OCI-LY1 (cell line): Measurements from ENCODE around the gene FOXF1.

Source experiments
- H2AFZ ChIP-seq: fragments of 200-600 bp; sonication (generic), shearing (Covaris generic); 2 replicates; pipeline ENCODE4 v1.6.0; 2014; ENCODE audit warnings: antibody characterized with exemption, mild to moderate bottlenecking, low read length
- H3F3A ChIP-seq: fragments of 200-600 bp; sonication (generic), shearing (Covaris generic); 2 replicates; pipeline ENCODE4 v1.6.0; 2014; ENCODE audit warnings: mild to moderate bottlenecking, antibody characterized with exemption, low read length, moderate library complexity; ENCODE audit not compliant: insufficient read depth
- H3K27ac ChIP-seq: fragments of 200-600 bp; sonication (generic); 2 replicates; pipeline ENCODE4 v1.5.1; 2014; ENCODE audit warnings: low read length, mixed run types, mild to moderate bottlenecking, low read depth; ENCODE audit not compliant: poor library complexity, severe bottlenecking
- H3K27me3 ChIP-seq: fragments of 200-600 bp; sonication (generic); 2 replicates; pipeline ENCODE4 v1.6.0; 2014; ENCODE audit warnings: antibody characterized with exemption, mild to moderate bottlenecking, low read length, moderate library complexity; ENCODE audit not compliant: insufficient read depth
- H3K36me3 ChIP-seq: fragments of 200-600 bp; sonication (generic); 2 replicates; pipeline ENCODE4 v1.6.1; 2014; ENCODE audit warnings: mild to moderate bottlenecking, antibody characterized with exemption, low read length, moderate library complexity, mixed read lengths; ENCODE audit not compliant: insufficient read depth
- H3K4me1 ChIP-seq: fragments of 200-600 bp; sonication (generic); 2 replicates; pipeline ENCODE4 v1.5.1; 2014; ENCODE audit warnings: mild to moderate bottlenecking, low read length, moderate library complexity; ENCODE audit not compliant: insufficient read depth, severe bottlenecking
- H3K4me2 ChIP-seq: fragments of 200-600 bp; sonication (generic), shearing (Covaris generic); 2 replicates; pipeline ENCODE4 v1.6.1; 2014; ENCODE audit warnings: low read length
- H3K4me3 ChIP-seq: fragments of 200-600 bp; sonication (generic); 2 replicates; pipeline ENCODE4 v1.5.1; 2014; ENCODE audit warnings: low read length, low read depth, mild to moderate bottlenecking, mixed read lengths; ENCODE audit not compliant: poor library complexity, severe bottlenecking
- H3K79me2 ChIP-seq: fragments of 200-600 bp; shearing (Covaris generic); 2 replicates; pipeline ENCODE4 v1.6.1; 2016; ENCODE audit warnings: mixed run types, low read length, mixed read lengths; ENCODE audit not compliant: insufficient read depth
- H3K9ac ChIP-seq: fragments of 200-600 bp; sonication (generic), shearing (Covaris generic); 2 replicates; pipeline ENCODE4 v1.6.1; 2014; ENCODE audit warnings: mild to moderate bottlenecking, low read length, mixed read lengths
- H3K9me2 ChIP-seq: fragments of 200-600 bp; sonication (generic), shearing (Covaris generic); 2 replicates; pipeline ENCODE4 v1.6.1; 2014; ENCODE audit warnings: low read depth, mild to moderate bottlenecking, low read length, mixed read lengths
- H3K9me3 ChIP-seq: fragments of 200-600 bp; shearing (Covaris generic); 2 replicates; pipeline ENCODE4 v1.6.1; 2014; ENCODE audit warnings: low read length, mixed read lengths
- H4K20me1 ChIP-seq: fragments of 200-600 bp; sonication (generic), shearing (Covaris generic); 2 replicates; pipeline ENCODE4 v1.6.0; 2016; ENCODE audit warnings: mild to moderate bottlenecking, low read length; ENCODE audit not compliant: insufficient read depth
- EZH2 ChIP-seq: fragments of 200-600 bp; sonication (generic), shearing (Covaris generic); IDR thresholded peaks from 2 replicates; pipeline ENCODE4 v1.8.0; 2017; ENCODE audit warnings: borderline replicate concordance, mixed run types, mild to moderate bottlenecking, antibody characterized with exemption, low read length, moderate library complexity, mixed read lengths
- TF ChIP-seq, protein P1 (sequence below): fragments of 200-600 bp; sonication (generic), shearing (Covaris generic); IDR thresholded peaks from 2 replicates; pipeline ENCODE4 v1.5.1; 2017; ENCODE audit warnings: mild to moderate bottlenecking, antibody characterized with exemption, low read length, moderate library complexity, mixed read lengths

The FOXF1 gene

DNA sequence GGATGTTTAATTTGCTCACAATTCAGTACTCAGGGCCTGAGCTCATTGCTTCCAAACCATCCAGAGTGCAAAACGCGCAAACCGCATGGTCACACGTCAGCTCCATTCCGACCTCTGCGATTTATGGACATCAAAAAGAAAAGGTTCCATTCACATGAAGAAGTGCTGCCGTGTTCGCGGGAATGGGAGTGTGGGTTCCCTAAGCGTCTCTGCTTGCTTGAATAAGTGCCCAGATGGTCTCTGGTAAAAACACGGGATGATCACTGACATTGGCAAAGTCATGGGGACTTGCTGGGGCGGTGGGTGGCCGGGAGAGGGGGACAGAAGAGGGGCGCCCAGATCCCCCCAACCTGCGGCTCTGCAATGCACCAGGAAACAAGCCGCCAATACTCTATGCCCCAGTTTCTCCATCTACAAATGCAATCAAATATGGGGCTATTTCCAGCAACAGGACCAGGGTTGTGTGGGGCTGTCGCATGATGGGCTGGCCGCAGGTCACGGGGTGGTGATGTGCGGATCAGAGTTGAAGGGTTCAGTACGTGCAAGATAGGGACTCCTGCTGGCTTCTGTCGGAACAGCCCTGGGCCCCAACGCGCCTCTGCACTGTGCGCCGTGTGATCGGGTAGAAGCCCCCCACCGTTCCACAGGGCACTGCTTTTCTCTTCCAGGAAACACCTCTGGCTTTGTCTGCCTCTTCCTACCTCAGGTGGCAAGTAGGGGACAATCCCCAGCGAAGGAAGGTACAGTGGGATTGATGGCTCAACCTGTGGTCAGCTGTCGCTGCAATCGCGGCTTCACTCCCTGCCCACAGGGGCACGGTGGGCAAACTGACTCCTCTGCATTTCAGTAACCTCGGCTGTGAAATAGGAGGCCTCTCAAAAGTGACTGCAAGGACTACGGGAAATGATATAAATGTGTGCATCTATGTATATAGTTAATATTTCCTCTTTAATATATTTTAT is 11.2 kb downstream of the FOXF1 start:
- H3K9me3 ChIP-seq, result no peaks in the 10 kb centered on the region
- H3K27ac ChIP-seq, result no peak overlapping the region
- no peak overlapping the region for H3K4me3 ChIP-seq
- TF ChIP-seq, protein P1, sequence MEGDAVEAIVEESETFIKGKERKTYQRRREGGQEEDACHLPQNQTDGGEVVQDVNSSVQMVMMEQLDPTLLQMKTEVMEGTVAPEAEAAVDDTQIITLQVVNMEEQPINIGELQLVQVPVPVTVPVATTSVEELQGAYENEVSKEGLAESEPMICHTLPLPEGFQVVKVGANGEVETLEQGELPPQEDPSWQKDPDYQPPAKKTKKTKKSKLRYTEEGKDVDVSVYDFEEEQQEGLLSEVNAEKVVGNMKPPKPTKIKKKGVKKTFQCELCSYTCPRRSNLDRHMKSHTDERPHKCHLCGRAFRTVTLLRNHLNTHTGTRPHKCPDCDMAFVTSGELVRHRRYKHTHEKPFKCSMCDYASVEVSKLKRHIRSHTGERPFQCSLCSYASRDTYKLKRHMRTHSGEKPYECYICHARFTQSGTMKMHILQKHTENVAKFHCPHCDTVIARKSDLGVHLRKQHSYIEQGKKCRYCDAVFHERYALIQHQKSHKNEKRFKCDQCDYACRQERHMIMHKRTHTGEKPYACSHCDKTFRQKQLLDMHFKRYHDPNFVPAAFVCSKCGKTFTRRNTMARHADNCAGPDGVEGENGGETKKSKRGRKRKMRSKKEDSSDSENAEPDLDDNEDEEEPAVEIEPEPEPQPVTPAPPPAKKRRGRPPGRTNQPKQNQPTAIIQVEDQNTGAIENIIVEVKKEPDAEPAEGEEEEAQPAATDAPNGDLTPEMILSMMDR, result no peak
- no peak for TF ChIP-seq EZH2
- H3K4me2 ChIP-seq, result no peak overlapping the region
- no peaks in the 10 kb centered on the region; the same call in 1 of the 2 replicates for H3K27me3 ChIP-seq
- no peak overlapping the region for H2AFZ ChIP-seq
- no peaks in the 10 kb centered on the region for H3F3A ChIP-seq
- no peak overlapping the region for H3K9ac ChIP-seq
- H3K9me2 ChIP-seq, result no peaks in the 10 kb centered on the region
- H3K4me1 ChIP-seq, result no peaks in the 10 kb centered on the region
- H4K20me1 ChIP-seq, result no peaks in the 10 kb centered on the region
- H3K79me2 ChIP-seq, result no peaks in the 10 kb centered on the region
- H3K36me3 ChIP-seq, result no peaks in the 10 kb centered on the region

DNA sequence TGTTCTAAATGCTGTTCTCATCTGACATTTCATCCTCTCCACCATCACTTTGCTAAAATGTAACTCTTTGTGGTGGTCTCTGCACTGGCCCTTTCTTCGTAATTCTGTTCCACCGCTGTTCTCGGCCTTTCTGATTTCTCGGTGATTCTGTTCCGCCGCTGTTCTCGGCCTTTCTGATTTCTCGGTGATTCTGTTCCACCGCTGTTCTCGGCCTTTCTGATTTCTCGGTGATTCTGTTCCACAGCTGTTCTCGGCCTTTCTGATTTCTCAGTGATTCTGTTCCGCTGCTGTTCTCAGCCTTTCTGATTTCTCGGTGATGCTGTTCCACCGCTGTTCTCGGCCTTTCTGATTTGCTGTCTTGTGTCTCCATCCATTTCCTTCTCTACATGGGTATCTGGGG is 12.3 kb downstream of the FOXF1 start:
- Histone ChIP-seq H3K9me3 (no peaks in the 10 kb centered on the region), H3K4me1 (no peaks in the 10 kb centered on the region), H3K4me2 (no peak overlapping the region), H4K20me1 (no peaks in the 10 kb centered on the region), H3K27me3 (no peaks in the 10 kb centered on the region; the same call in 1 of the 2 replicates), H3K27ac (no peak overlapping the region), H3K79me2 (no peaks in the 10 kb centered on the region), H3K9ac (no peak overlapping the region), H3K4me3 (no peak overlapping the region), H3K9me2 (no peaks in the 10 kb centered on the region), H2AFZ (no peak overlapping the region), H3F3A (no peaks in the 10 kb centered on the region), H3K36me3 (no peaks in the 10 kb centered on the region)
- TF ChIP-seq EZH2, result no peak
- TF ChIP-seq, protein P1, result no peak

DNA sequence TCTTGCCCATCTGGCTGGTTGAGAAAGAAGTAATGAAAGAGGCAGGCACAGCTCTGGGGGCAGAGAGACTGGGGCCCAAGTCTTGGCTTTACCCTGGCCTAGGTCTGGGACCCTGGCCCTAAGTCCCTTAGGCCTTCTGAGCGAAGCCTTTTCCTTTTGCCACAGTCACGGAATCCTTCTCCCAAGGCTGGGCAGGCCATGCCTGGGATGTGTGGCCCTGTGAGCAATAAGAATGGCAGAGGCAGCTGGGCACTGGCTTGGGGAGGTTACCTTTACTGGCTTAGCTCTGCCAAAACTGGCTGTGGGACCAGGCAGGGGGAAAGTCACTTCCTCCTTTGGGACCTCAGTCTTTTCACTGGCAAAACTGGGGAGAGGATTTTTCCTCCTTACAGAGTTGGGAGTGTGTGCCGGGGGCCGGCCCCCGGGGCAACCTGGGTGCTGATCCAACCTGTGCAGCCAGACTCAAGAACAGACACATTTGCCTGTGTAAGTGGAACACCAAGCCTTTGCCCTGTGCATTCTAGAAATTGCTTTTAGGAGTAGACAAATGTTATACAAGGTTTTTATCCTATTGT is 12.9 kb downstream of the FOXF1 start:
- Histone ChIP-seq H3F3A (no peaks in the 10 kb centered on the region), H3K9ac (no peak overlapping the region), H3K4me3 (no peak overlapping the region), H3K4me2 (no peak overlapping the region), H3K9me2 (no peaks in the 10 kb centered on the region), H2AFZ (no peak overlapping the region), H3K27ac (no peak overlapping the region), H3K36me3 (no peaks in the 10 kb centered on the region), H3K4me1 (no peaks in the 10 kb centered on the region), H4K20me1 (no peaks in the 10 kb centered on the region), H3K9me3 (no peaks in the 10 kb centered on the region), H3K79me2 (no peaks in the 10 kb centered on the region), H3K27me3 (no peaks in the 10 kb centered on the region)
- TF ChIP-seq, protein P1, result no peak
- TF ChIP-seq EZH2, result no peak
